ENCODE data around the gene CXCR3.

DNA sequence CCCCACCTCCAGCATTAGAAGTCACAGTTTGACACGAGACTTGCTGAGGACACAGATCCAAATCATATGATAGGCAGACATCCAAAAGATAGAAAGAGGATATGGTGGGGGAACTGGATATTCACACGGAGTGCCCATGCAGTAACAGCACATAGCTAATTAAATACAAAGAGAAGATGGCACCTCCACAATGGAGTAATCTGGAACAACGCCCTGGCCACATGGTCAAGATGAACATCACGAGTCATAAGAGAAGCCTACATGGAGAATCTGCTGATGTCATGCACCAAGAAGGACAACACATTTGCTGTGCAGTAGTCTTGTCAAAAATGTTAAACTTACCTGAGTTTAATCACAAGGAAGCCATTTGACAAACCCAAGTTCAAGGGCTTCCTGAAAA is 39.0 kb upstream of the CXCR3 start:
- no peak for TF ChIP-seq POU6F1 (CRISPR knock-in tag; IDR thresholded peaks at IDR 0.05; ENCODE audit: borderline replicate concordance, low read depth)
- TF ChIP-seq CSRNP3 (CRISPR knock-in tag; IDR thresholded peaks at IDR 0.05), result no peak
- TF ChIP-seq, protein P1, sequence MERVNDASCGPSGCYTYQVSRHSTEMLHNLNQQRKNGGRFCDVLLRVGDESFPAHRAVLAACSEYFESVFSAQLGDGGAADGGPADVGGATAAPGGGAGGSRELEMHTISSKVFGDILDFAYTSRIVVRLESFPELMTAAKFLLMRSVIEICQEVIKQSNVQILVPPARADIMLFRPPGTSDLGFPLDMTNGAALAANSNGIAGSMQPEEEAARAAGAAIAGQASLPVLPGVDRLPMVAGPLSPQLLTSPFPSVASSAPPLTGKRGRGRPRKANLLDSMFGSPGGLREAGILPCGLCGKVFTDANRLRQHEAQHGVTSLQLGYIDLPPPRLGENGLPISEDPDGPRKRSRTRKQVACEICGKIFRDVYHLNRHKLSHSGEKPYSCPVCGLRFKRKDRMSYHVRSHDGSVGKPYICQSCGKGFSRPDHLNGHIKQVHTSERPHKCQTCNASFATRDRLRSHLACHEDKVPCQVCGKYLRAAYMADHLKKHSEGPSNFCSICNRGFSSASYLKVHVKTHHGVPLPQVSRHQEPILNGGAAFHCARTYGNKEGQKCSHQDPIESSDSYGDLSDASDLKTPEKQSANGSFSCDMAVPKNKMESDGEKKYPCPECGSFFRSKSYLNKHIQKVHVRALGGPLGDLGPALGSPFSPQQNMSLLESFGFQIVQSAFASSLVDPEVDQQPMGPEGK (CRISPR knock-in tag; IDR thresholded peaks at IDR 0.05; ENCODE audit: borderline replicate concordance), result no peak
- no peak for TF ChIP-seq ZNF565 (CRISPR knock-in tag; conservative IDR thresholded peaks at IDR 0.05; ENCODE audit: low read depth)
- TF ChIP-seq, protein P2, sequence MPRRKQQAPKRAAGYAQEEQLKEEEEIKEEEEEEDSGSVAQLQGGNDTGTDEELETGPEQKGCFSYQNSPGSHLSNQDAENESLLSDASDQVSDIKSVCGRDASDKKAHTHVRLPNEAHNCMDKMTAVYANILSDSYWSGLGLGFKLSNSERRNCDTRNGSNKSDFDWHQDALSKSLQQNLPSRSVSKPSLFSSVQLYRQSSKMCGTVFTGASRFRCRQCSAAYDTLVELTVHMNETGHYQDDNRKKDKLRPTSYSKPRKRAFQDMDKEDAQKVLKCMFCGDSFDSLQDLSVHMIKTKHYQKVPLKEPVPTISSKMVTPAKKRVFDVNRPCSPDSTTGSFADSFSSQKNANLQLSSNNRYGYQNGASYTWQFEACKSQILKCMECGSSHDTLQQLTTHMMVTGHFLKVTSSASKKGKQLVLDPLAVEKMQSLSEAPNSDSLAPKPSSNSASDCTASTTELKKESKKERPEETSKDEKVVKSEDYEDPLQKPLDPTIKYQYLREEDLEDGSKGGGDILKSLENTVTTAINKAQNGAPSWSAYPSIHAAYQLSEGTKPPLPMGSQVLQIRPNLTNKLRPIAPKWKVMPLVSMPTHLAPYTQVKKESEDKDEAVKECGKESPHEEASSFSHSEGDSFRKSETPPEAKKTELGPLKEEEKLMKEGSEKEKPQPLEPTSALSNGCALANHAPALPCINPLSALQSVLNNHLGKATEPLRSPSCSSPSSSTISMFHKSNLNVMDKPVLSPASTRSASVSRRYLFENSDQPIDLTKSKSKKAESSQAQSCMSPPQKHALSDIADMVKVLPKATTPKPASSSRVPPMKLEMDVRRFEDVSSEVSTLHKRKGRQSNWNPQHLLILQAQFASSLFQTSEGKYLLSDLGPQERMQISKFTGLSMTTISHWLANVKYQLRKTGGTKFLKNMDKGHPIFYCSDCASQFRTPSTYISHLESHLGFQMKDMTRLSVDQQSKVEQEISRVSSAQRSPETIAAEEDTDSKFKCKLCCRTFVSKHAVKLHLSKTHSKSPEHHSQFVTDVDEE (CRISPR knock-in tag; IDR thresholded peaks at IDR 0.05), result no peak

Data from SK-N-SH treated with all-trans-retinoic acid at 6 μM for 48 hours (cell line).